ENCODE measurements around the gene HCAR1.
"Not testable (repeated sequence)": the region's sequence is repeated elsewhere in the genome, so short reads cannot be mapped to it uniquely, and the experiment has no call there.

Gene HCAR1

DNA sequence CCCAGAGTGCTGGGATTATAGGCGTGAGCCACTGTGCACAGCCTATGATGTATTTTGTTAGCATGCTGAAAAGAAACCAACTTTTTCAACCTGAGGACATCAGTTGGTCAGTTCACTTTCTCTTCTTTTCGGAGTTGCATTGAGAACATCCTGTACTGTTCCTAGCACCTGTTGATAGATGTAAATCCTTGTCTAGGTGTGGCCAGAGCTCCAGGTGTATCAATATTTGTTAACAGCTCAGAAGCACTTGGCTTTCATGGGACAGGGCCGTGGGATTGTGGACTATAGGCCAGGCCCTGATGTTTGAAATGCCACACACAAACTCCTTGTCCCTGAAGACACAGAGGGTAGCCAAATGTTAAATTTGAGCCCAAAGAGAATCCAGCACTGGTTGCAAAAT, 42.4 kb downstream of the HCAR1 start:
- Histone ChIP-seq H3K36me3 (ENCODE audit: control insufficient read depth, insufficient read depth, low read length, severe bottlenecking) (no peaks in the 10 kb centered on the region), H3K27me3 (replicated peaks; ENCODE audit: control insufficient read depth, insufficient read depth, low read length) (no peaks in the 10 kb centered on the region), H3K9ac (ENCODE audit: low read length) (no peak overlapping the region), H3K4me1 (ENCODE audit: control insufficient read depth, insufficient read depth, low read length) (peaks cover 16% of the 10 kb centered on the region), H3K4me3 (ENCODE audit: low read length) (no peak overlapping the region), H3K9me3 (ENCODE audit: control insufficient read depth, low read length) (no peaks in the 10 kb centered on the region)
- DNase-seq (ENCODE audit: low read depth): no peak

DNA sequence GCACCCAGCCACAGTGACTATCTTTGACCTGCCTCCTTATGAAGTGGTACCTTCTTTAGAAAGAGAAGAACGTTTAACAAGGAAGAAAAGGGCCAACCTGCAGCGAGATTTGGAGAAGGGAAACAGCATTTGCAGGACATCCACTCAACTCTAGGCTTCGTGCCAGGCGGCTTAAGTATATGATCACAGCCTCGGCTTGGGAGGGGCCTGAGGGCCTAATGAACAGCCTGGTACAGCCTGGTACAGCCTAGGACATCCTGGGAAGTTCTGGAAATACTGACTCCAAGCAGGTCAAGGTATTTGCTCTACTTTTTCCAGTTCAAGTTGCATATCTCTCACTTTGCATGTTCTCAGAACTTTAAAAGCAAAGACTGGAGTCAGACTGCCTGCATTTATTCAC, 43.6 kb downstream of the HCAR1 start:
- Histone ChIP-seq H3K4me3 (ENCODE audit: low read length) (no peak overlapping the region), H3K27me3 (replicated peaks; ENCODE audit: control insufficient read depth, insufficient read depth, low read length) (no peaks in the 10 kb centered on the region), H3K9me3 (ENCODE audit: control insufficient read depth, low read length) (no peaks in the 10 kb centered on the region), H3K9ac (ENCODE audit: low read length) (no peak overlapping the region), H3K4me1 (ENCODE audit: control insufficient read depth, insufficient read depth, low read length) (peaks cover 21% of the 10 kb centered on the region), H3K36me3 (ENCODE audit: control insufficient read depth, insufficient read depth, low read length, severe bottlenecking) (no peaks in the 10 kb centered on the region)
- no peak for DNase-seq (ENCODE audit: low read depth)

DNA sequence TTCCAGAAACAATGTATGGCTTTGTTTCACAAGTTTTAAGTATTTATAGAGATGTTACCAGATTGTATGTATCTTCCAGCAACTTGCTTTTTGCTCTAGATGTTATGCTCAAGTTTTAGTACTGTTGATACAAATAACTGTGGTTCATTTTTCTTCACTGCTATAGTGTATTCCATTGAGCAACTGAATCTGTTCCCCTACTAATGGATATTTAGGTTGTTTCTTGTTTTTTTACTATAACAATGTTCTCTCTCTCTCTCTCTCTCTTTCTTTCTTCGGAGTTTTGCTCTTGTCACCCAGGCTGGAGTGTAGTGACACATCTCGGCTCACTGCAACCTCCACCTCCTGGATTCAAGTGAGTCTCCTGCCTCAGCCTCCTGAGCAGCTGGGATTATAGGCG, 44.1 kb downstream of the HCAR1 start:
- Histone ChIP-seq H3K4me1 (ENCODE audit: control insufficient read depth, insufficient read depth, low read length) (peaks cover 27% of the 10 kb centered on the region), H3K9ac (ENCODE audit: low read length) (no peak overlapping the region), H3K4me3 (ENCODE audit: low read length) (no peak overlapping the region), H3K9me3 (ENCODE audit: control insufficient read depth, low read length) (no peaks in the 10 kb centered on the region), H3K27me3 (replicated peaks; ENCODE audit: control insufficient read depth, insufficient read depth, low read length) (no peaks in the 10 kb centered on the region), H3K36me3 (ENCODE audit: control insufficient read depth, insufficient read depth, low read length, severe bottlenecking) (no peaks in the 10 kb centered on the region)
- DNase-seq (ENCODE audit: low read depth): no peak

DNA sequence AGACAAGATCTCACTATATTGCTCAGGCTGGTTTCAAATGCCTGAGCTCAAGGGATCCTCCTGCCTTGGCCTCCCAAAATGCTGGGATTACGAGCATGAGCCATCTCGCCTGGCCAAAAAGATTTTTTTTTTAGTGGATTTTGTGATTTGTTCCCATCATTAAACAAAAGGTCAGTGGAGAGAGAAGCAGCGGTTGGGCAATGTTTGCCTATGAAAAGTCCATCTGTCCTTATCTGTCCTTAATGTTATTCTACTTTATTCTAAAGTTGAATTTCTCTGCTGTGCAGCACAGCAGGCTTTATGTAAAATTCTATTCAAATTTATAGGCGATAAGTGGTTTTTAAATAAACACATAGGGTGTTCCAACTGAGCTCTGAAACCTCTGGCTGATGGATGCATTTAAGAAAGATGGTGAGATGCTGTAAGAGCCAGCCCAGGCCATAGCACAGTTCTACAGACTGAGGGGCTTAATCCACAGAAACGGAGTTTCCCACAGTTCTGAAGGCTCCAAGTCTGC, 46.3 kb downstream of the HCAR1 start:
- Histone ChIP-seq H3K4me3 (ENCODE audit: low read length) (no peak overlapping the region), H3K9me3 (ENCODE audit: control insufficient read depth, low read length) (no peaks in the 10 kb centered on the region), H3K36me3 (ENCODE audit: control insufficient read depth, insufficient read depth, low read length, severe bottlenecking) (no peaks in the 10 kb centered on the region)

DNA sequence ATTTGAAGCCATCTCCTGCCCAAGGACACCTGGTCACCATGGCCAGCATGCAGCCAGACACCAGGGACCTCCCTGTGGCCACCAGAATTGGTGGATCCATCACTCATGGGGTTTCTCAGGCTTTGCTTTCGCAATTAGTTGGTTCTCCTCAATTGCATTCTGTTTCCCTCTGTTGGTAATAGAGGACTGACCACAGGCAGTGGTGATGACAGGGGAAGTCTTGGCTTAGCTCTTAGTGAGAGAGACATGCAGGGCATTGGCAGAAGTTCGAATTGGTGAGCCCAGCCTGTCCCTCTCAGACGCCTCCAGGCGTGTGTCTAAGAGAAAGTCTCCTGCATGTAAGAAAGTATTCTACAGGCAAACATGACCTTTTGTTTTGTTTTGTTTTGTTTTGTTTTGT, 48.8 kb downstream of the HCAR1 start:
- Histone ChIP-seq H3K9me3 (ENCODE audit: control insufficient read depth, low read length) (no peaks in the 10 kb centered on the region), H3K27me3 (replicated peaks; ENCODE audit: control insufficient read depth, insufficient read depth, low read length) (no peaks in the 10 kb centered on the region), H3K9ac (ENCODE audit: low read length) (no peak overlapping the region), H3K4me3 (ENCODE audit: low read length) (no peak overlapping the region), H3K36me3 (ENCODE audit: control insufficient read depth, insufficient read depth, low read length, severe bottlenecking) (no peaks in the 10 kb centered on the region), H3K4me1 (ENCODE audit: control insufficient read depth, insufficient read depth, low read length) (peaks cover 50% of the 10 kb centered on the region)
- peak; percentile 68 for DNase-seq (ENCODE audit: low read depth)

More for the DNA sequence above, 46.3 kb downstream of the HCAR1 start:
- DNase-seq (ENCODE audit: low read depth): no peak
- Histone ChIP-seq H3K9ac (ENCODE audit: low read length) (no peak overlapping the region), H3K27me3 (replicated peaks; ENCODE audit: control insufficient read depth, insufficient read depth, low read length) (no peaks in the 10 kb centered on the region), H3K4me1 (ENCODE audit: control insufficient read depth, insufficient read depth, low read length) (peaks cover 35% of the 10 kb centered on the region)

DNA sequence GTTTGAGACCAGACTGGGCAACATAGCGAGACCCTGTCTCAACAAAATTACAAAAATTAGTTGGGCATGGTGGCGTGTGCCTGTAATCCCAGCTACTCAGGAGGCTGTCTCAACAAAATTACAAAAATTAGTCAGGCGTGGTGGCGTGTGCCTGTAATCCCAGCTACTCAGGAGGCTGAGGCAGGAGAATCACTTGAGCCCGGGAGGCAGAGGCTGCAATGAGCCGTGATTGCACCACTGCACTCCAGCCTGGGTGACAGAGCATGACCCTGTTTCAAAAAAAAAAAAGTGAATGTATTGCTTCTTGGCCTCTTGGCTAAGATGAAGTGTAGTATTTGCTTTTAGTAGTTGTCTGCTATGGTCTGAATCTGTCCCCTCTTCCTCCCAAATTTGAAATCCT, 49.7 kb downstream of the HCAR1 start:
- not testable (repeated sequence) for H3K9me3 ChIP-seq (ENCODE audit: control insufficient read depth, low read length); H3K9ac ChIP-seq (ENCODE audit: low read length); H3K36me3 ChIP-seq (ENCODE audit: control insufficient read depth, insufficient read depth, low read length, severe bottlenecking); DNase-seq (ENCODE audit: low read depth); H3K4me3 ChIP-seq (ENCODE audit: low read length); H3K27me3 ChIP-seq (replicated peaks; ENCODE audit: control insufficient read depth, insufficient read depth, low read length)
- H3K4me1 ChIP-seq (ENCODE audit: control insufficient read depth, insufficient read depth, low read length): peaks cover 50% of the 10 kb centered on the region

DNA sequence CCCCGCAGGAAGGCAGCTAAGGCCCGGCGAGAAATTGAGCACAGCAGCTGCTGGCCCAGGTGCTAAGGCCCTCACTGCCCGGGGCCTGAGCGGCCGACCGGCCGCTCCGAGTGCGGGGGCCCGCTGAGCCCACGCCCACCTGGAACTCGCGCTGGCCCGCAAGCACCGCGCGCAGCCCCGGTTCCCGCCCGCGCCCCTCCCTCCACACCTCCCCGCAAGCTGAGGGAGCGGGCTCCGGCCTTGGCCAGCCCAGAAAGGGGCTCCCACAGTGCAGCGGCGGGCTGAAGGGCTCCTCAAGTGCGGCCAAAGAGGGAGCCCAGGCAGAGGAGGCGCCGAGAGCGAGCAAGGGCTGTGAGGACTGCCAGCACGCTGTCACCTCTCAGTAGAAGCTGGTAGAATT, 53.9 kb downstream of the HCAR1 start:
- not testable (repeated sequence) for H3K4me3 ChIP-seq (ENCODE audit: low read length); DNase-seq (ENCODE audit: low read depth); H3K9ac ChIP-seq (ENCODE audit: low read length); H3K27me3 ChIP-seq (replicated peaks; ENCODE audit: control insufficient read depth, insufficient read depth, low read length); H3K9me3 ChIP-seq (ENCODE audit: control insufficient read depth, low read length); H3K36me3 ChIP-seq (ENCODE audit: control insufficient read depth, insufficient read depth, low read length, severe bottlenecking)
- peaks cover 31% of the 10 kb centered on the region for H3K4me1 ChIP-seq (ENCODE audit: control insufficient read depth, insufficient read depth, low read length)

Measured in adipocyte (in vitro differentiated cells).